Bronchial epithelial cell (primary cell): Measurements from ENCODE around the gene LYST. TPM values are rescaled to one million over a fixed set of nuclear protein-coding genes. Genes with fewer than 3 reads are reported as not detected.
A peak's percentile ranks its signal among the peaks of the same experiment; 100 is the strongest.

Experiments
- DNase-seq: peaks from one replicate; pipeline ENCODE4 v3.0.0-alpha.2; 2010; ENCODE audit warnings: low read depth
- FAIRE-seq: peaks from 2 replicates; lab custom pipeline; 2011; peaks lifted over from hg19 to GRCh38; lab: Jason Lieb, UNC
- H3K27me3 ChIP-seq: 2 replicates; pipeline ENCODE4 v1.5.1; 2011; ENCODE audit warnings: low read length; ENCODE audit not compliant: control insufficient read depth, insufficient read depth
- H3K36me3 ChIP-seq: 2 replicates; pipeline ENCODE4 v1.5.1; 2011; ENCODE audit warnings: low read length; ENCODE audit not compliant: control insufficient read depth, insufficient read depth
- H3K4me3 ChIP-seq: 2 replicates; pipeline ENCODE4 v1.5.1; 2011; ENCODE audit warnings: mild to moderate bottlenecking, low read depth, low read length, control low read depth
- CTCF ChIP-seq: IDR thresholded peaks from 2 replicates; pipeline ENCODE4 v1.5.1; 2011; ENCODE audit warnings: mild to moderate bottlenecking, moderate library complexity, low read length, control low read depth, inconsistent platforms; ENCODE audit not compliant: insufficient read depth, severe bottlenecking
- total RNA-seq: library from RNA; depleted of rRNA; stranded (reverse); fragments of >200 nt; gene quantifications from 2 replicates; pipeline ENCODE4 v1.2.1, GENCODE V29; 2014

LYST gene
- total RNA-seq, 1 donor from 2014 or later: 14.0 TPM

DNA sequence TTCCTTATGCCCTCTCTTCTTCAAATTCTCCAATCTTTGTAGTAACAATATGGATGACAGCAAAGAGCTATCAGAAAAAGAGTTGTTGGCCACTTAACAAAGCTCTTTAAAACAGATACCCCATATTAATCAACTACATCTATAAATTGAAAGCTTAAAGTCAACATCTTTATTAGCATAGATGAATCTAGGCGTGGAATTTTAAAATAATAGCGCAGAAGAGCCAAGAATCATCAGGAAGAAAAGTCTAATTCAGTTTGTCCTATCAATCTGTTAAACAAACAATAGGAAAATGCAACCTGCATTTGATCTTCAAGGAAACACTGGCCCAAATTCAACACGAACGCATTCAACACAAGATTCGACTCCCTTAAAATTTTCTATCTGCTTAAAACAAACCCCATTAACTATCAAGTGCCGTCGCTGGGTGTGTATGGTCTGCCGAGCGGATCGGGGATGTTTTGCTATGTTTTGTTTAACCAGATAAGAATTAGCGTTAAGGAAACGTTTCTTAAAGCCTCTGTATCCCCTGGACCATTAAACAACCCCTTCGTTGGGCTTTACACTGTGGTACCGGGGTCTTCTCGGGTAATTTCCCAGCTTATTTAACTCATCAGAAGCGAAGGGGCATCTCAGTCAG lies 1.0 kb downstream of the LYST start:
- DNase-seq: peak; percentile 10
- H3K27me3 ChIP-seq: no peaks in the 10 kb centered on the region
- no peak for TF ChIP-seq CTCF
- no peaks in the 10 kb centered on the region for H3K36me3 ChIP-seq
- peak overlapping the region; percentile 83 for H3K4me3 ChIP-seq
- no peak for FAIRE-seq

- no peak for FAIRE-seq
- no peaks in the 10 kb centered on the region for H3K36me3 ChIP-seq
- DNase-seq: no peak
- H3K4me3 ChIP-seq: no peak overlapping the region
- H3K27me3 ChIP-seq: no peaks in the 10 kb centered on the region
- no peak for TF ChIP-seq CTCF
Measured at GRCh38 chr1:235864931-235865525, 1.7 kb downstream of the LYST start.

DNA sequence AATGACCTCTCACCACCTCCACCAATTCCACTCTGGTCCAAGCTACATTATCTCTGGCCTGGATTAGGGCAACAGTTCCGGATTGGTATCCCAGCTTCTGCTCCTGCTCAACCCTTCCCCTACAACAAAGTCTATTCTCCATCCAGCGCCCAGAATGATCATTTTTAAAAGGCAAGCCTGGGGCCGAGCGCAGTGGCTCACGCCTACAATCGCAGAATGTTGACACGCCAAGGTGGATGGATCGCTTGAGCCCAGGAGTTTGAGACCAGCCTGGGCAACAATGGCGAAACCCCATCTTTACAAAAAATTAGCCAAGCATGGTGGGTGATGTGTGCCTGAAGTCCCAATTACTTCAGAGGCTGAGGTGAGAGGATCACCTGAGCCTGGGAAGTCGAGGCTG lies 2.2 kb downstream of the LYST start:
- Histone ChIP-seq H3K4me3 (no peak overlapping the region), H3K27me3 (no peaks in the 10 kb centered on the region), H3K36me3 (no peaks in the 10 kb centered on the region)
- FAIRE-seq: no peak
- TF ChIP-seq CTCF: no peak
- no peak for DNase-seq

GRCh38 chr1:235863699-235864093 lies 3.0 kb downstream of the LYST start:
- DNase-seq: no peak
- no peaks in the 10 kb centered on the region for H3K36me3 ChIP-seq

DNA sequence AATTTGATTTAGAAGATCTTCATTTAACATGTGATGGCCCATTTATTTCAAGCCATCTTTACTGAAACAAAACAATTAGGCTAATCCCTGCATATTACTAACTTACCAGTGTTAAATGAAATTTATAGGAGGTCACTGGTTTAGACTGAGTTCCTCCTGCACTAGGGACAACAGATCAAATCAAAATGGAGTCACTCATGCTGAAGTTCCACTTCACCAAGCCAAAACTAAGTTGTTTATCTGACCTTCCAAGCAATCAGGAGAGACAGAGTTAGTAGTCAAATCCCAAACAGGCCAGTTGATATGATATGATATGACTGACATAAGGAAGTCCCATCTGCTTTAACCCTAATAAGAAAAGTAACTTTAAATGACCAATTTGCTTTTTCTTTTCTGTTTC lies 4.8 kb downstream of the LYST start:
- Histone ChIP-seq H3K4me3 (no peak overlapping the region), H3K27me3 (no peaks in the 10 kb centered on the region), H3K36me3 (no peaks in the 10 kb centered on the region)
- no peak for TF ChIP-seq CTCF
- DNase-seq (no peak), FAIRE-seq (no peak)

More at GRCh38 chr1:235863699-235864093, 3.0 kb downstream of the LYST start:
- H3K4me3 ChIP-seq: no peak overlapping the region
- no peaks in the 10 kb centered on the region for H3K27me3 ChIP-seq
- no peak for TF ChIP-seq CTCF
- no peak for FAIRE-seq
